ENCODE results near the gene CABYR.
A peak's percentile ranks its signal among the peaks of the same experiment; 100 is the strongest.
"Not testable (repeated sequence)": the region's sequence is repeated elsewhere in the genome, so short reads cannot be mapped to it uniquely, and the experiment has no call there.

CABYR gene

DNA sequence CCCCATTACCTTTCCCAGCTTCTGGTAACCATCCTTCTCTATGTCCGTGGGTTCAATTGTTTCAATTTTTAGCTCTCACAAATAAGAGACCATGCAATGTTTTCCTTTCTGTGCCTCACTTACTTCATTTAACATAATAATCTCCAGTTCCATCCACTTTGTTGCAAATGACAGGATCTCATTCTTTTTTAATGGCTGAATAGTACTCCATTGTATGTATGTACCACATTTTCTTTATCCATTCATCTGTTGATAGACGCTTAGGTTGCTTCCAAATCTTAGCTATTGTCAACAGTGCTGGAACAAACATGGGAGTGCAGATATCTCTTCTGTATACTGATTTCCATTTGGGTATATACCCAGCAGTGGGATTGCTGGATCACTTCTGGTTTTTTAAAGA, 1.8 kb downstream of the CABYR start:
- Histone ChIP-seq H3K4me3 (ENCODE audit: low read length) (no peak overlapping the region), H4K20me1 (ENCODE audit: insufficient read depth, low read length) (no peaks in the 10 kb centered on the region), H3K27ac (ENCODE audit: low read length) (no peak overlapping the region), H3K79me2 (ENCODE audit: low read length) (no peaks in the 10 kb centered on the region), H3K4me1 (ENCODE audit: low read length) (peaks cover 3% of the 10 kb centered on the region; the same call in 1 of the 2 replicates), H3K9me3 (ENCODE audit: insufficient read depth, low read length) (no peaks in the 10 kb centered on the region), H3K27me3 (ENCODE audit: low read depth, low read length) (no peaks in the 10 kb centered on the region), H2AFZ (ENCODE audit: low read depth, low read length) (no peak overlapping the region), H3K4me2 (ENCODE audit: low read length) (no peak overlapping the region), H3K9ac (ENCODE audit: low read length) (no peak overlapping the region), H3K36me3 (replicated peaks; ENCODE audit: low read depth, low read length) (peaks cover 8% of the 10 kb centered on the region)
- TF ChIP-seq, protein P1, sequence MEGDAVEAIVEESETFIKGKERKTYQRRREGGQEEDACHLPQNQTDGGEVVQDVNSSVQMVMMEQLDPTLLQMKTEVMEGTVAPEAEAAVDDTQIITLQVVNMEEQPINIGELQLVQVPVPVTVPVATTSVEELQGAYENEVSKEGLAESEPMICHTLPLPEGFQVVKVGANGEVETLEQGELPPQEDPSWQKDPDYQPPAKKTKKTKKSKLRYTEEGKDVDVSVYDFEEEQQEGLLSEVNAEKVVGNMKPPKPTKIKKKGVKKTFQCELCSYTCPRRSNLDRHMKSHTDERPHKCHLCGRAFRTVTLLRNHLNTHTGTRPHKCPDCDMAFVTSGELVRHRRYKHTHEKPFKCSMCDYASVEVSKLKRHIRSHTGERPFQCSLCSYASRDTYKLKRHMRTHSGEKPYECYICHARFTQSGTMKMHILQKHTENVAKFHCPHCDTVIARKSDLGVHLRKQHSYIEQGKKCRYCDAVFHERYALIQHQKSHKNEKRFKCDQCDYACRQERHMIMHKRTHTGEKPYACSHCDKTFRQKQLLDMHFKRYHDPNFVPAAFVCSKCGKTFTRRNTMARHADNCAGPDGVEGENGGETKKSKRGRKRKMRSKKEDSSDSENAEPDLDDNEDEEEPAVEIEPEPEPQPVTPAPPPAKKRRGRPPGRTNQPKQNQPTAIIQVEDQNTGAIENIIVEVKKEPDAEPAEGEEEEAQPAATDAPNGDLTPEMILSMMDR (IDR thresholded peaks at IDR 0.05; ENCODE audit: low read depth, low read length), result no peak
- no peak for TF ChIP-seq EZH2phosphoT487 (IDR thresholded peaks at IDR 0.05; ENCODE audit: low read depth)

- no peaks in the 10 kb centered on the region for H3K36me3 ChIP-seq (replicated peaks; ENCODE audit: low read depth, low read length)
- H3K4me1 ChIP-seq (ENCODE audit: low read length), result no peaks in the 10 kb centered on the region
- no peaks in the 10 kb centered on the region for H3K27me3 ChIP-seq (ENCODE audit: low read depth, low read length)
- H4K20me1 ChIP-seq (ENCODE audit: insufficient read depth, low read length), result no peaks in the 10 kb centered on the region
- no peak overlapping the region for H3K9ac ChIP-seq (ENCODE audit: low read length)
- H3K4me2 ChIP-seq (ENCODE audit: low read length), result no peak overlapping the region
- H2AFZ ChIP-seq (ENCODE audit: low read depth, low read length), result no peak overlapping the region
- no peak overlapping the region for H3K27ac ChIP-seq (ENCODE audit: low read length)
- H3K9me3 ChIP-seq (ENCODE audit: insufficient read depth, low read length), result no peaks in the 10 kb centered on the region
- no peak for TF ChIP-seq EZH2phosphoT487 (IDR thresholded peaks at IDR 0.05; ENCODE audit: low read depth)
- TF ChIP-seq, protein P1 (IDR thresholded peaks at IDR 0.05; ENCODE audit: low read depth, low read length), result no peak
- no peak overlapping the region for H3K4me3 ChIP-seq (ENCODE audit: low read length)
- H3K79me2 ChIP-seq (ENCODE audit: low read length), result no peaks in the 10 kb centered on the region
Observed at GRCh38 chr18:24142376-24142775, 3.5 kb downstream of the CABYR start.

DNA sequence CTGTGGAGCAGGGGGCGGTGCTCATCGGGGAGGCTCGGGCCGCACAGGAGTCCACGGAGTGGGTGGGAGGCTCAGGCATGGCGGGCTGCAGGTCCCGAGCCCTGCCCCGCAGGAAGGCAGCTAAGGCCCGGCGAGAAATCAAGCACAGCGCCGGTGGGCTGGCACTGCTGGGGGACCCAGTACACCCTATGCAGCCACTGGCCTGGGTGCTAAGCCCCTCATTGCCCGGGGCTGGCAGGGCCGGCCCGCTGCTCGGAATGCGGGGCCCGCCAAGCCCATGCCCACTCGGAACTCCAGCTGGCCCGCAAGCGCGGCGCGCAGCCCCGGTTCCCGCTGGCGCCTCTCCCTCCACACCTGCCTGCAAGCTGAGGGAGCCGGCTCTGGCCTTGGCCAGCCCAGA, 10.7 kb downstream of the CABYR start:
- not testable (repeated sequence) for H3K27me3 ChIP-seq (ENCODE audit: low read depth, low read length)

DNA sequence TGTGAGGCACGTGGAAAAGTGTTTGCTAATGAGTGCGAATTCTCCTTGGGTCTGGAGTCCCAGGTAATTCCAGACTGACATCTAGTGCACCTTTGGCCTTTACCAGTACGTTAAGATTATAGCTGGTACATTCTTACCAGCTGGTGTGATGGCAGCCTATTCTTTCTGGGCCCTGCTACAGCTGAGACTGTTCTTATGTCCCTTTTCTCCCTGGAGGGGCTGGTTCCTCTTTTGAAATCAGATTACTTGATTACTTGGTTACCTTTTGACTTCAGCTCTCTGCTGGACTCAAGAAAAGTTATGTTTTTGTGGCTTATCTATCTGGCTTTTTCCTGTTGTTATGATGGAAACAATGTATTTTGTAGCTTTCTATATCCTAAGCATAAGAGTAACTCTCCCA, 14.5 kb downstream of the CABYR start:
- no peak overlapping the region for H3K4me3 ChIP-seq (ENCODE audit: low read length)
- H3K4me2 ChIP-seq (ENCODE audit: low read length), result 0 out of 2 replicates have a peak overlapping the region, but pooled peaks have one; percentile 10
- no peak overlapping the region for H3K27ac ChIP-seq (ENCODE audit: low read length)
- H3K79me2 ChIP-seq (ENCODE audit: low read length), result no peaks in the 10 kb centered on the region
- peaks cover 10% of the 10 kb centered on the region for H3K4me1 ChIP-seq (ENCODE audit: low read length)
- peaks cover 3% of the 10 kb centered on the region; the same call in 1 of the 2 replicates for H4K20me1 ChIP-seq (ENCODE audit: insufficient read depth, low read length)
- H2AFZ ChIP-seq (ENCODE audit: low read depth, low read length), result no peak overlapping the region
- H3K36me3 ChIP-seq (replicated peaks; ENCODE audit: low read depth, low read length), result no peaks in the 10 kb centered on the region
- TF ChIP-seq EZH2phosphoT487 (IDR thresholded peaks at IDR 0.05; ENCODE audit: low read depth), result no peak
- TF ChIP-seq, protein P1 (IDR thresholded peaks at IDR 0.05; ENCODE audit: low read depth, low read length), result no peak
- H3K9me3 ChIP-seq (ENCODE audit: insufficient read depth, low read length), result no peaks in the 10 kb centered on the region
- no peak overlapping the region for H3K9ac ChIP-seq (ENCODE audit: low read length)
- H3K27me3 ChIP-seq (ENCODE audit: low read depth, low read length), result no peaks in the 10 kb centered on the region

More for the DNA sequence above, 10.7 kb downstream of the CABYR start:
- not testable (repeated sequence) for H2AFZ ChIP-seq (ENCODE audit: low read depth, low read length); H3K36me3 ChIP-seq (replicated peaks; ENCODE audit: low read depth, low read length); H3K4me3 ChIP-seq (ENCODE audit: low read length); H3K79me2 ChIP-seq (ENCODE audit: low read length); H3K9me3 ChIP-seq (ENCODE audit: insufficient read depth, low read length); H3K4me2 ChIP-seq (ENCODE audit: low read length); H3K4me1 ChIP-seq (ENCODE audit: low read length); H3K27ac ChIP-seq (ENCODE audit: low read length); H4K20me1 ChIP-seq (ENCODE audit: insufficient read depth, low read length); H3K9ac ChIP-seq (ENCODE audit: low read length)

DNA sequence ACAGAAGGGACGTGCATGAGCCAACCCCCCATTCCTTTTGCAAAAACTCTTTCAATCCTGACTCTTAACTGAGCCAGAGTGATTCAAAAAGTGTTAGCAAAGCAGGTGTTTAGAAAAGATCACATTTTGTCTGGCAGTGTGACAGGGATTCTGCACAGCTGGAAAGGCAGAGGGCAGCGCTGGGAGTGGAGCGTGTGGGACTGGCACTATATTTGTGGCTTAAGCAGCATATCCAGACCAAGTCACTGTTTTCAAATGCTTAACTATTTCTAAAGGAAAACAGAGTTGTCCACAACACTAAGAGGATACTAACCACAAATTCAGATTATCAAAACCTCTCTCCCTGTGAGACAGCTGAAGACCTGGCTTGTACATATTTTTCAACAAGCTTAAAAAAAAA, 19.0 kb downstream of the CABYR start:
- TF ChIP-seq, protein P1 (IDR thresholded peaks at IDR 0.05; ENCODE audit: low read depth, low read length), result no peak
- TF ChIP-seq EZH2phosphoT487 (IDR thresholded peaks at IDR 0.05; ENCODE audit: low read depth), result no peak
- no peak overlapping the region for H3K27ac ChIP-seq (ENCODE audit: low read length)
- no peak overlapping the region for H3K4me3 ChIP-seq (ENCODE audit: low read length)
- H3K79me2 ChIP-seq (ENCODE audit: low read length), result no peaks in the 10 kb centered on the region
- peaks cover 15% of the 10 kb centered on the region for H3K4me1 ChIP-seq (ENCODE audit: low read length)
- no peak overlapping the region for H3K4me2 ChIP-seq (ENCODE audit: low read length)
- H2AFZ ChIP-seq (ENCODE audit: low read depth, low read length), result no peak overlapping the region
- no peaks in the 10 kb centered on the region for H3K27me3 ChIP-seq (ENCODE audit: low read depth, low read length)
- peaks cover 3% of the 10 kb centered on the region; the same call in 1 of the 2 replicates for H4K20me1 ChIP-seq (ENCODE audit: insufficient read depth, low read length)
- H3K9me3 ChIP-seq (ENCODE audit: insufficient read depth, low read length), result no peaks in the 10 kb centered on the region
- H3K9ac ChIP-seq (ENCODE audit: low read length), result no peak overlapping the region
- H3K36me3 ChIP-seq (replicated peaks; ENCODE audit: low read depth, low read length), result no peaks in the 10 kb centered on the region
